DMS 273 treated with DMSO at 0.1 percent for 48 hours (cell line): Measurements from ENCODE around the gene SPTLC1.
"Not testable (repeated sequence)": the region's sequence is repeated elsewhere in the genome, so short reads cannot be mapped to it uniquely, and the experiment has no call there.

Experiments
- DNase-seq: peaks from one replicate; lab custom pipeline; 2025; lab: John Stamatoyannopoulos, UW

Gene SPTLC1

DNA sequence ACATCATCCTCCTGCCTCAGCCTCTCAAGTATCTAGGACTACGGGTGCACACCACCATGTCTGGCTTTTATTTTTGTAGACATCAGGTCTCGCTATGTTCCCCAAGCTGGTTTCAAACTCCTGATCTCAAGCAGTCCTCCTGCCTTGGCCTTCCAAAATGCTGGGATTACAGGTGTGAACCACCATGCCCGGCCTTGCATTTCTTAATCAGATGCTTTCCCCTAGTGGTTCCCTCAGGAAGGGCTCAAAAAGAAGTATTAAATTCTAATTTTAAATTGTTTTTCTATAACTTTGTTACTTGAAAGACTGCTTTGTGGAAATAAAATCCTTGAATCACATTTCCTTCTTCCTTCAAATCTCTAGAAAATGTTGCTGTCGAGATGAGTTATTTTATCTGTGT lies 85.7 kb downstream of the SPTLC1 start:
- DNase-seq: no peak

DNA sequence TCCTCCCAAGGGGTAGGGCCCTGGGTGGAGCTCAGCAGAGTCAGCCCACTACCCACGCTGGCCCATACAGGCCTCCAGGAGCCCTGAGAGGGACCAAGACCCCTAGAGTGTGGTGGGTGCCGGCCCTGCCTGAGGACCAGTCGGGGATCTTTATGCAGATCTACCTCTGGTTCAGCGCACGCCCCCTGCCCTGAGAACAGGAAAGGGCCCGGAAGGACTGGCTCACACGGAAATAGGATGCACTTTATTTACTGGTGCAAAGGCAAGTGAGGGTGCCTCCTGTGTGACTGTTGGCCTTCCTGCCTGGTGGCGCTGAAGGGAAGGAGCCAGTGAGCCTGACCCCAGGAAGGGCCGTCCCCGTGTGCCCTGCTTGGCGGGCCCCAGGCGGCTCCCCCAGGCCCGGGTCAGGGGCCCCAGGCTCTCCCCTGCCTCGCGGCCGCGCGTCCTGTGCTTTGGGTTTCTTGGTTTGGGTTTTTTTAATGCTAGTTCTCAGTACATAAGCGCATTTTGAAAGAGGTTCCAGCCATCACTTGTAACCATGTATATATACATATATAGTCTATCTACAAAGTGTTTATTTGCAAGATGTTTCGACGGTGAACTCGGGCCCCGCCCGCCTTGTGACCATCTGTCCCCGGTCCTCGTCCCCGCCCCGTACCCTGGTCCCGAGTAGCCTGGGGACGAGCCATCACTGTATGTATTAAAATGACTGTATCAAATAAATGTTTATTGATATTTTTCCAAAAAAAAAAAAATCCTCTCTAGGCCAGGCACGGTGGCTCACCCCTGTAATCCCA lies 88.8 kb downstream of the SPTLC1 start:
- DNase-seq: no peak

DNA sequence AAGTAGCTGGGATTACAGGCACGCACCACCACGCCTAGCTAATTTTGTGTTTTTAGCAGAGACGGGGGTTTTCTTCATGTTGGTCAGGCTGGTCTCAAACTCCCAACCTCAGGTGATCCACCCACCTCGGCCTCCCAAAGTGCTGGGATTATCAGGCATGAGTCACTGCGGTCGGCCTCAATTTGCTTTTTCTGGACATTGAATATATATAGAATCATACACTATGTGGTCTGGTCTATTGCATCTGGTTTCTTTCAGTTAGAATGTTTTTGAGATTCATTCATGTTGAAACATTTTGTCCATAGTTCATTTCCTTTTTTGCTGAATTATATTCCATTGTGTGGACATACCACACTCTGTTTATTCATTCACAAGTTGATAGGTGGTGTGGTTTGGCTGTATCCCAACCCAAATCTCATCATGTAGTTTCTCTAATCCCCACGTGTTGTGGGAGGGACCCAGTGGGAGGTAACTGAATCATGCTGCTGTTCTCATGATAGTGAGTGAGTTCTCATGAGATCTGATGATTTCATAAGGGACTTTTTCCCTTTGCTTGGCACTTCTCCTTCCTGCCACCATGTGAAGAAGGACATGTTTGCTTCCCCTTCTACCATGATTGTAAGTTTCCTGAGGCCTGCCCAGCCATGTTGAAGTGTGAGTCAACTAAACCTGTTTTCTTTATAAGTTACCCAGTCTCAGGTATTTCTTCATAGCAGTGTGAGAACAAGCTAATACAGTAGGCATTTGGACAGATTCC lies 93.2 kb downstream of the SPTLC1 start:
- not testable (repeated sequence) for DNase-seq

DNA sequence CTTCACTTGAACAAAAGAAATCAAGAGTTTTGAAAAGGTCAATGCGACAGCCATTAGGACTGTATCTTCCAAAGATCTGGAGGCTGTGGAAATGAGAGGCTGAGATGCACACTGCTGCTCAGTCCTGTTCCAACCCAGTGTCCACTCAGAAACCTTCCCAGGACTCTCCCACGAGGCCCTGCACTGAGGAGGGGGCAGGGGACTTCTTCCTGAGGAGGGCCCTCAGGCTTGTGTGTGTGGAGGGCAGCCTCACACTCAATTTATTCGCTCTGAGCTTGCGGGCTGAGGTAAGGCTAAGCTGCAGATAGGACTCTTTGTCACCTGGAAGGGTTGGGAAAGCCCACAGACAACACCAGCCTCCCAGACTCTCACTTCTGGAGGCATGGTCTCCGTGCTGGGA lies 95.6 kb downstream of the SPTLC1 start:
- no peak for DNase-seq

DNA sequence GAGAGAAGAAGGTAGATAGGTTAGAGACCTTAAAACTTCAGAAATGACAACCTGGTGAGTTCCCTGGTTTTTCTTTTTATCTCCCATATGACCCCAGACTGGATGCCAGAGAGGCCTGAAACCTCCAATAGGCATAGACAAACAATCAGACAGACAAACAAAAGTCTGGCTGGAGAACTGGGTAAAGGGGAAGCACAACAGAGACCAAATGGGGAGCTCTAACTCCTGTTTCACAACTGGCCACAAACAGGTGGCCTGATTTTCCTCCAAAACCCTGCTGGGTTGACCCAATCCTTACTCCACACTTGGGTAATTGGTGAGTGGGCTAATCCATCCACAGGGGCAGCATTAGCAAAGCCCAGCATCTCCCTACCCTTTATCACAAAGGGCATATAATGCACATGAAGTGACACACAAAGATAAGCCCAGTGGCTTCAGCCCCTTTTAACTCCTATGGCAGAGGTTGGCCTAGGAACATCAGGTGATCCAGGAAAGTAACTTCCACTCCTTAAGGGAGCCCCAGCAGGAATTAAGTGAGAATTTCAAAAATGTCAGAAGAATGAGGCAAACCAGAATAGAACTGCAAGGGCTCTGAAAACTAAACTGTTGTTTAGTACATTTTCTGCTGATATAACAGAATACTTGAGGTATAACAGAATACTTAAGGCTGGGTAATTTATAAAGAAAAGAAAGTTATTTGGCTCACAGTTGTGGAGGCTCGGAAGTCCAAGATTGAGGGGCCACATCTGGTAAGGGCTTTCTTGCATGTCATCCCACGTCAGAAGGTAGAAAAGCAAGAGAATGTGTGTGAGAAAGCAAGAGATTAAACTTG lies 104.3 kb downstream of the SPTLC1 start:
- DNase-seq: no peak

DNA sequence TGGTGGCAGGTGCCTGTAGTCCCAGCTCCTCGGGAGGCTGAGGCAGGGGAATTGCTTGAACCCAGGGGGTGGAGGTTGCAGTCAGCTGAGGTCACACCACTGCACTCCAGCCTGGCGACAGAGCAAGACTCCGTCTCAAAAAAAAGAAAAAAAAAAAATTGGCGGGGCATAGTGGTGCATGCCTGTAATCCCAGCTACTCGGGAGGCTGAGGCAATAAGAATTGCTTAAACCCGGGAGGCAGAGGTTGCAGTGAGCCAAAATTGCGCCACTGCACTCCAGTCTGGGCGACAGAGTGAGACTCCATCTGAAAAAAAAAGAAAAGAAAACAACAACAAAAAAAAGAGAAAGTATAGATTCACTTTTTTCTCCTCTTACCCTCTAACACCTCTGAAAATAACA lies 105.0 kb downstream of the SPTLC1 start:
- DNase-seq: not testable (repeated sequence)

DNA sequence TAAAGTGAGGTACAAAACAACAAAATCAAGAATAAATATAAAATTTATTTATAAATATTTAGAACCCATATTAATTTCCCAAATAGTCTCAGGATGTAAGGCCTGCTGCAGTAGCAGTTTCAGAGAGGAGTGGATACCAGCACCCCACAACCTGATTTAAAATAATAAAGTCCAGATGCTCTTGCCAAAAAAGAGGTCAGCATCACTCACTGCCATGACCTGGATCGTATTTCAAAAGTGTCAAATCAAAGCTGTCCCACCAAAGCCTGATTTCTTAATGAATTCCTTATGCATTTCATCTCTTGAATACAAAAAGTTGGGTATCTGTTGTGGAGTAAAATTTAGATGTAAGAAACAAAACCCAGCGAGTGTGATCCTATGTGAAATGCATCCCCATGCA lies 107.2 kb downstream of the SPTLC1 start:
- no peak for DNase-seq

DNA sequence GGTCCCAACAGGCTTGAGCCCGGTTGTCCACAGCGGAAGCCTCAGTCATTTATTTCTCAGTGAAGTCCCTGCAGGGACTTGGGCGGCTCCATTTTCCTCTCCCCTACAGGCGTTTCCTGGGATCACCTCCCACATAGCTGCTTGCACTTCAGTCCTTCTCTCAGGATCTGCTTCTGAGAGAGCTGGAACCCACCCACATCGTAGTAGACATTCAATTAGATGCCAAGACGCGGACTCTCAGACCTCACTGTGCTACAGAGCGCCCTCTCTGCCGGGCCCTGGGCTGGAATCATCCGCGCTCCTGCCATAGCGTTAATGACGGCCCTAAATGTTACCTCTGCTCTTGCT lies 111.2 kb downstream of the SPTLC1 start:
- DNase-seq: no peak

DNA sequence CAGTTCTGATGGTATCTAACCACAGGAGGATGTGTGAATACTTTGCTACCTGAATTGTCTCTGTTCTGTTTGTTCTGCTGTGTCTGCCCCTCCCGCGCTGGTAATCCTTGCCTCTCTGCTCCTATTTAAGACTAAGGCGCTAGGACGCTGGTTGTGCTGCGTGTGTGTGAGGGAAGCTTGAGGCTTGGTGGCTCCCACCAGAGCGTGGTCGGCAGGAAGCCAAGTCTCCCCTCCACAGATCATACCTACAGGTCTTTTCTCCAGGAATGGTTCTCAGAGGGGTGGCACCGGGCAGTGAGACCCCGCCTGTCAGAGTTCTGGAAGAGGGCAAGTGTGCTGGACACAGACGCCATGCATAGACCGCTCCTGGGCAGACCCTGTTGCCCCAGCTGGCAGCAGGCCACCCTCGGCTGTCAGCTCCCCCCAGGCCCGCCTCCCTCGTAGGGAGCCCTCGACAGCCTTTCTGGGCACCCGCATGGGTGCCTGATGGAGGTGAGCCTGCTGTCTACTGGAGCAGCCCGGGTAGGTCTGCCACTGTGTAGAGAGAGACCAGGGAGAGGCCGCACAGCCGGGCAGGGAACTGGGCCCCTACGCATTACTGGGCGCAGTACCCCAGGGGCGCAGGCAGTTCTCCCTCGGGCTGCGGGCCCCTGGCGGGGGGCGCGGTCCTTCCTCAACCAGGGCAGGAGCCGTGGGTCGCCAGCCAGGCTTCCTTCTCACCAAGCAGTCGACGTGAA lies 111.7 kb downstream of the SPTLC1 start:
- DNase-seq: no peak

DNA sequence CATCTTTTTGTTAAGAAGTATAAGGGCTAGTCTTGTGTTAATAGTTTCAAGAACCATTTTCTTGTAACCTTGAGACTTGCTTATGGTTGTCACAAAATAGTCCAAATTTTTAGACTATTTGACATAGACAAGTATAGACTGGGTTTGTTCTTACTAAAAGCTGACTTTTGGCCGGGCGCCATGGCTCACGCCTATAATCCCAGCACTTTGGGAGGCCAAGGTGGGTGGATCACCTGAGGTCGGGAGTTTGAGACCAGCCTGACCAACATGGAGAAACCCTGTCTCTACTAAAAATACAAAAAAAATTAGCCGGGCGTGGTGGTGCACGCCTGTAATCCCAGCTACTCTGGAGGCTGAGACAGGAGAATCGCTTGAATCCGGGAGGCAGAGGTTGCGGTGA lies 113.3 kb downstream of the SPTLC1 start:
- DNase-seq: not testable (repeated sequence)

DNA sequence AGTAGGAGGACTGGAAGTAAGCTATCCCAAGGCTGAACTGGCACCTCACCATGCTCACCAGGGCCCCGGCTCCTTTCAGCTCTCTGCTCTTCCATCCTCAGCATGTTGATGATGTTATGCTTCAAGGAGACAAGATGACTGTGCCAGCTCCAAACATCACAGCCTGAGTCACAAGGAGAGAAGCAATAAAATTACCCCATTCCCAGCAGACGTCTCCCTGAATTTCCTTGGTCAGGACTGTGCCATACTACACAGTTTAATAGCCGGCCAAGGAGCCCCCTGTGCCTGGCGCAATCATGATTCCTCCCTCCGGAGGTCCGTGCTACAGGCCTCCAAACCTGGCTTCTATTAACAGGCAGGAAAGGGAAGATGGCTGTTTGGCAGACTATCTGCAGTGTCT lies 114.0 kb downstream of the SPTLC1 start:
- no peak for DNase-seq

DNA sequence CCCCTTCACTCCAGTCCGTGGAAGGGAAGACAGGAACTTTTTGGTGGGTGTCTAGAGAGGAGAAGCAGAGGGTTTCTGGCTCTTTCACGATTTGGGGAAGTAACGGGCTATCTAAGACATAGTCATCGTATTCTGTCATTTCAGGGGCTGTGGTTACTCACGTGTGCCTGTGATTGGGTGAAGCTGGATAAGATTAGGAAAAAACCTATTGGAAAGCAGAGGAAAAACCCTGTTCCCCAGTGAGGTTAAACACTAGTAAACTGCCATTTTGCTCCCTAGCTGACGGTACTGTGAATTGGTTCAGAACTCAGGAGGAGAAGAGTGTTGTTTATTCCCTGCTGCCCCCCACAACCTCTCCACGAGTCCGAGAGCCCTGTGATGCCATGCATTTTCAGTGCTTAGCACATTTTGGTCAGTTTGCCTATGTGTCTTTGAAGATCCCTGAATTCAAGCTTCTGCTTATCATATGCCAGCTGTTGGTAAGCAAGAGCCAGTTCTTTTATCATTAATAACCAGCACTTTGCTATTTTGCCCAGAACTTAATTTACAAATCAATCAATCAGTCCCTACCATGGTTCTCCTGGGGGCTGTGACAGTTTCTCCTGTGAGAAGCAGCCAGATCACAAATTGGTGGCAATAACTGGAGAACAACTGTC lies 120.1 kb downstream of the SPTLC1 start:
- DNase-seq: no peak

DNA sequence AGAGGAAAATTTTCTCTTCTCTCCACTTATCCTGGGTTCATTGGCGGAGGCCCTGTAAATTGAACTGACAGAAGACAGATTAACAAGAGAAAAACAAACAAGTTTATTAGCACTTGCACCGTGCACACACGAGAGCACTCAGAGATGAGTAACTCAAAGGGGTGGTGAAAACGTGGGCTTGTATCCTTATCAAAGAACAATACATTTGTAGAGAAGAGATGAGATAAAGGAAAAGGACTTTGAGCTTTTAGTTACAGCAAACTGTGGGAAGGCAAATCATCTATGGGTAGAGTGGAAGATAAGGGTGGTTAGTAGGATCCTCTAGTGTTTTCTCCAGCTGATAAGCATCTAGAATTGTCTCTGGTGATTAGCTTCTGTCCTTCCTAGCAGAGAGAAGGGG lies 120.8 kb downstream of the SPTLC1 start:
- no peak for DNase-seq

DNA sequence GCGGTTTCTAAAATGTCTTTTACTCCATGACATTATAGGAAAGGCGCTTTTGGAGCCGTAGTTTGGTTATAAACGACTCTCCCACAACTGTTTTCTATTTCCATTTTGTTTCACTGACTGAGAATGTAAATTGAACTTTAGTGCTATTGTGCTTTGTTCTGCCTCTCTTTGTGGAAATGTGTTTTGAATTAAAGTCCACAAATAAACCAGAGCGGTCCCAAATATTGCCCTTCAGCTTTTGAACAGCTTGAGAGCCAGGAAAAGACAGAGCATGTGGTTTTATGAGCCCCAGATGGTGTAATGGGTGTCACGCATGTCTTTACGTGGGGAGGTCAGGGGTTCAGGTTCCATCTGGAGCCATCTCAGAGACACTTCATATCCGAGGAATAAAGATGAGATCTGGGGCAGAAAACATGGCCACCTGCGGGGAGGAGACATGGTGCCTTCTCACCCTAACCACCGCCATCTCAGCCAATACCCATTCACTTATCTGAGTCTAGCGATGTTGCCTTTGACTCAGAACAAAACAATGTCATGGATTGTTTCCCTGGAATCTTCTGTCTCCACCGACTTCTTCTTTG lies 122.7 kb downstream of the SPTLC1 start:
- DNase-seq: no peak

DNA sequence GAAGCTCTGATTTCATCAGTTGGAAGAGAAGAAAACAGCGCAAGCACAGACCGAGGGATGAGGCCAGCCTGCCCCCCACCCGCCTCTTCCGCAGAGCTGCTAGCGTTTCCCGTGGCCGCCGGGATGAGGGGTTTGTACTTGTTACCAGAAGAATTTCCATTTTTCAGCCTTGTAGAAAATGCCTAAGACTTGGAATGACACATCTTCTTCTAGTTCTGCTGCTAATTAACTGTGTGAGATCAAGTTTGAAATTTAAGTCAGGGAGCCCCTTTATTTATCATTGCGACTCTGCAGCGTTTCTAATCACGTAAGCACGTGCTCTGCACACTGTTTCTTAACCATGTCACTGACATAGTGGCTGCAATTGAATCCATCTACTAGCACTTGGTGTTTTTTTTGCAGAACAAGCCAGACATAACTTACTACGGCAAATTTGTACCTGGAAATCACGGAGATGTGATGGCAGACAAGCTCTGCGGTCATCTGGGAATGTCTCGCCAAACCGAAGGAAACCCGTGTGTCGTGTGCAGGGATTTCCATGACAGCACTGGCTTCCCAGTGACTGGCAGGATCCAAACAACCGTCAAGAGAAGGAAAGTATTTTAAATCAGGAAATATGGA lies 123.4 kb downstream of the SPTLC1 start:
- DNase-seq: no peak

DNA sequence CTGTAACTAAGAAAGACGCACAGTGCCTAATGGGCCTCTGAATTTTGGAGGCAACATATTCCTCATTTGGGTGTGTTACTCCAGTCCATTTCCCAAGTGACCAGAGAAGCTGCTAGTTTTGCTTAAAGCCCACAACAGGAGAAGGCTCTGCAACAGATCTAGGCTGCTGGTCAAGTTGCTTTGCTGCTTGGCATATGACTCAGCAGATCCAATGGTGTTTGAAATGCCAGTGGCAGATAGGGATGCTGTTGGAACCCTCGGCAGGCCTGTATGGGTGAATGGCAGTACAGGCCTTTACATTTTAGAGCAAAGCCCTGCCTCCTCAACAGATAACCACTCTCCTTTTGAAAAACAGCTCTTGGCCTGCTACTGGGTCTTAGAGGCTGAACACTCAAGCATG lies 129.0 kb downstream of the SPTLC1 start:
- DNase-seq: no peak

DNA sequence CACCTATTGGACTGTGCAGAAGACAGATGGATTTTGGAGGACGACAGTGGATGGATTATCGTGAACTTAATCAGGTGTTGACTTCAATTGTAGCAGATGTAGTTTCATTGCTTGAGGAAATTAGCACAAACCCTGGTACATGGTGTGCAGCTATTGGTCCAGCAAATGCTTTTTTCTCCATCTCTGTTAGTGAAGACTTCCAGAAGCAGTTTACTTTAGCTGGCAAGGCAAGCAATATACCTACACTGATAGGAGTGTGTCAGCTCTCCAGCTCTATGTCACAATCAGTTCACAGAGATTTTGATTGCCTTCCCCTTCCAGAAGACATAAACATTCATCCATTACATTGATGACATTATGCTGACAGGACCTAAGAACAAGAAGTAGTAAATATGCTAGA lies 129.5 kb downstream of the SPTLC1 start:
- DNase-seq: no peak
